Measurements from ENCODE around the gene ZACN.

Gene ZACN

DNA sequence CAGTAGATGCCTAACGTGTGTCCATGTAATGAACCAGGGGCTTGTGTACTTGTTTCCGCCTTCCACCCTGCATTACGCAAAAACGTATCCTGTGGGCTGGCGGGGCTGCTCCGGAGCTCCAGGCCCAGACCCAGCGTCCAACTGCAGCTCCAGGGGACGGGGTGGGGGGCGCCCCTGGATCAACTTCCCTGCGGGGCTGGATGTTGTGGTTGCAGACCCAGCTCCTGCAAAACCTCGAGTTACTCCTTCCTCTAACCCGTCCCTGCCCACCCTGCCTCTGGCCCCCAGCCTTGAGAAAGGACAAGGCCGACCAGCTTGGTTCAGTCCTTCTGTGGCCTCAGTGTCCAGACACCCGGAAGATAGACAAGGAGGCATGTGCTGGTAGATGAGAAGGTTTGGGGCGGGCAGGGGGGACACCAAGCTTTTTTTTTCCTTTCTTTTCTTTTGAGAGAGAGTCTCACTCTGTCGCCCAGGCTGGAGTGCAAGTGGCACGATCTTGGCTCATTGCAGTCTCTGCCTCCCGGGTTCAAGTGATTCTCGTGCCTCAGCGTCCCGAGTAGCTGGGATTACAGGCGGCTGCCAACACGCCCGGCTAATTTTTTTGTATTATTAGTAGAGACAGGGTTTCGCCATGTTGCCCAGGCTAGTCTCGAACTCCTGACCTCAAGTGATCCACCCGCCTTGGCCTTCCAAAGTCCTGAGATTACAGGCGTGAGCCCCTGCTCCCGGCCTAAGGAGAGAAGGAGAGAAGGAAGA, 25.3 kb downstream of the ZACN start:
- DNase-seq: no peak

- no peak for DNase-seq
Observed at GRCh38 chr17:76104896-76105231, 25.9 kb downstream of the ZACN start.

GRCh38 chr17:76106703-76107102, 27.7 kb downstream of the ZACN start:
- DNase-seq: peak; percentile 54

DNA sequence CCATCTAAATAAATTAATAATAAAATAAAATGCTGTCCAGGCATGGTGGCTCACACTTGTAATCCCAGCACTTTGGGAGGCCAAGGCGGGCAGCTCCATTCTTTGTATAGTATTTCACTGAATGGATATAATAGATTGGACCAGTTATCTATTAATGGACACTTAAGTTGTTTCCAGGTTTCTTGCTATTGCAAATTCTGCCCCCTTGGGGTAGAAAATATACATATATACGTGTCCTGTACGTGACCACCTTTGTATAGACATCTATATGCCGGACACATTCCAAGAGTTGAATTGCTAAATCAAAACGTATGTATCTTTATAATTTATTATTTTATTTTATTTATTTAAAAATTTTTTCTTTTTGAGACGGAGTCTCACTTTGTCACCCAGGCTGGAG, 28.5 kb downstream of the ZACN start:
- no peak for DNase-seq

- peak; percentile 68 for DNase-seq
Observed at GRCh38 chr17:76111956-76112355, 33.0 kb downstream of the ZACN start.

- DNase-seq: no peak
Observed at GRCh38 chr17:76115138-76115754, 36.3 kb downstream of the ZACN start.

DNA sequence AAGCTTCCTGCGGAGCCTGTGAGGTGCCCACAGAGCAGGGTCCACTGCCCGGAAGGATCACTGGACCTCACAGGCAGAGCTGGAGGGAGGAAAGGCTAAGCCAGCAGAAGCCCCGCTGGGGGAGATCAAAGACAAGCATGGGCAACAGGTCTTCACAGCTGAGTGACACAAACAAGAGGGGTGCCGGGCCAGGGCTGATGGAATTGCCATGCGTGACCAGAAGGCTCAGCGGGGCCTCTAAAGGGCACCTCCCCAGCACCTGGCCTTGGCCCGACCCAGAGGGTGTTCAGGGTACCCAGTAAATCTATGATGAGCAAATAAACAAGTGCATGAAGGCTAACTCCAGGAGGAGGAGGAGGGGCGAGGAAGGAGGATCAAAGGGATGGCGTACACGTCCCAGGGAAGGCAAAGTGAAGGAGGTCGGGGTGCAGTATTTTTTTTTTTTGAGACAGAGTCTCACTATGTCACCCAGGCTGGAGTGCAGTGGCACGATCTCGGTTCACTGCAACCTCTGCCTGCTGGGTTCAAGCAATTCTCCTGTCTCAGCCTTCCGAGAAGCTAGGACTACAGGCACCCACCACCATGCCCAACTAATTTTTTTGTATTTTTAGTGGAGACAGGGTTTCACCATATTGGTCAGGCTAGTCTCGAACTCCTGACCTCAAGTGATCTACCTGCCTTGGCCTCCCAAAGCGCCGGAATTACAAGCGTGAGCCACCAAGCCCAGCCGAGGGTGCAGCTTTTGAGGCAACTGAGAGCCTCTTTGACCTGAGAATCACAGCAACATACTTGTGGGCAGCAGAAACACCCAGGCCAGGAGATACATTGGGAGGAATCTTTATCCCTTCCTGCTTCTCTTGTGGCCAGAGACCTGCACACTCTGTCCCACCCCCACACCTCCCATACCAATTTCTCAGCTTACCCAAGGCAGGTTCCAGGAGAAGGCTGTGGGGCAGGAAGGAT, 40.7 kb downstream of the ZACN start:
- DNase-seq: no peak

DNA sequence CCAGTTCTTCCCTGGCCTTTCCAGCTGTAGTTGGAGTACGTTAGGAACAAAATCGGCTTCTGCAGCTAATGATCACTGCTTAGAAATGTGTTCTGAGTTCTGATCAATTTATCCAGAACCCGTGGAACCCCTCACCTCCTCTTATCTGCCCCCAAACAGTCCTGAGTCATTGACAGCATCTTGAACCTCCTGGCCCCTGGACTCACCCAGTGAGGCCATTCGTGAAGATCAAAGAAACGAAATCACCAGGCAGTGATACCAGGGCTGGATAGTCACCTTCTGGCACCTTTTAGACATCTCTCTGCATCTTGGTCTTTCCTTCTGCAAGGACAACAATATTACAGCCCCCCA, 41.7 kb downstream of the ZACN start:
- no peak for DNase-seq

DNA sequence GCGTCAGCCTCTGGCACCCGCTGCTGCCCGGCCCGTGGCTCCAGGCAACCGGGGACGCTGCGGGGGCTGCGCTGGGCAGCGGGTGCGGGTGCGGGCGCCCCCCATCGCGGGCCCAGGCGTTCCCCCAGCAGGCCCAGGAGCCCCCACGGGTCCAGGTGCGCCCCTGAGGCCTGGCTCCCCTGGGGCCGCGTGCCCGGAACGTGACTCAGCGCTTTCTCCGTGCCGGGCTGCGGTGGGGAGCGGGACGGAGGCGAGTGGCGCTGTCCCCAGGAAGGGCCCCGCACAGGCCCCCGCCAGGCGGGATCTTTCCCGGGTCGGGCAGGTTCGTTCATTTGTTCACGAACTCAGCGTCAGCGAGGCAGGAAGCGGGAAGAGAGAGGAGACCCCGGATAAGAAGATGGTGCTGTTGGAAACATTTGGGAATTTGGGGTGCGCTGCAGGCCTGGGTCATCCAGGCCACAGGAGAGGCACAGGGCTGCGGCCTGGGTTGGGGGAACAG, 43.0 kb downstream of the ZACN start:
- peak; percentile 45 for DNase-seq

GRCh38 chr17:76122431-76123190, 43.6 kb downstream of the ZACN start:
- DNase-seq: no peak

GRCh38 chr17:76123191-76123499, 44.2 kb downstream of the ZACN start:
- no peak for DNase-seq

DNA sequence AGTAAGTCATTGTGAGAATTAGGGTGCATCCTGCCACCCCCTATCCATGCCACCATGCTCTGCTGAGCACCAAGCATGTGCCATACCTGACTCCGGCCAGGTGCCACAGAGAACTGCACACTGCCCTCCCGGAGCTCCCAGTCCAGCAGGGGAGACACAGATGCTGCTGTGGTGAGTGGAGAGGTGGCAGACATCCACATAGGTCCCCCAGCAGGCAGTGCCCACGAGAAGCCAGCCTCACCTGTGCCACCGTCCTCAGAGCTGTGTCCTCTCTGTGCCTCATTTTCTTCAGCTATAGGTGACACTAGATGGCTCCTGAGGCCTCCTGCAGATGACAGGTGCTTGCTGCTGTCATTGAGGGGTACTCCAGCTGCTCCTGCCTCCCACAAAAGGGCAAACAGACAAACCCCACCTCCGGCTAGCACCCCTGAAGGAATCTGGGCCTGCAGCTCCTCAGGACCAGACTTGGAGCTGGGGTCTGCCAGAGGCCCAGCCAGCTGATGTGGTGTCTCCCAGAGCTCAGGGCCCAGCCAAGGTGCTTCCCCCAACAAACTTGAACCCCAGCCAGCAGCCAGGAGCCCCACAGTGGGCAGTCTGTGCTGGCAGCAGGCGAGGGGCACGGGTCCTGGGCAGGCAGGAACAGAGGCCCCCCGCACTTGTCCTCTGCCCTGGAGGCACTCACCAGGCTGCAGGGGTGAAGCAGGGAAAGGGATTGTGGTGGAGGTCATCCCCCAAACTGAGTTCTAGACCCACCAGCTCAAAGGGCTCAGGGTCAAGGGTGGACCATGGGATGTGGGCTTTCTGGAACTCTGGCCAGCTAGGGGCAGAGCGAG, 45.0 kb downstream of the ZACN start:
- DNase-seq: no peak

GRCh38 chr17:76124582-76125390, 45.8 kb downstream of the ZACN start:
- DNase-seq: no peak

- DNase-seq: no peak
Observed at GRCh38 chr17:76125391-76125675, 46.4 kb downstream of the ZACN start.

- DNase-seq: no peak
Observed at GRCh38 chr17:76125922-76126321, 46.9 kb downstream of the ZACN start.

- DNase-seq: no peak
Observed at GRCh38 chr17:76130473-76130872, 51.5 kb downstream of the ZACN start.

DNA sequence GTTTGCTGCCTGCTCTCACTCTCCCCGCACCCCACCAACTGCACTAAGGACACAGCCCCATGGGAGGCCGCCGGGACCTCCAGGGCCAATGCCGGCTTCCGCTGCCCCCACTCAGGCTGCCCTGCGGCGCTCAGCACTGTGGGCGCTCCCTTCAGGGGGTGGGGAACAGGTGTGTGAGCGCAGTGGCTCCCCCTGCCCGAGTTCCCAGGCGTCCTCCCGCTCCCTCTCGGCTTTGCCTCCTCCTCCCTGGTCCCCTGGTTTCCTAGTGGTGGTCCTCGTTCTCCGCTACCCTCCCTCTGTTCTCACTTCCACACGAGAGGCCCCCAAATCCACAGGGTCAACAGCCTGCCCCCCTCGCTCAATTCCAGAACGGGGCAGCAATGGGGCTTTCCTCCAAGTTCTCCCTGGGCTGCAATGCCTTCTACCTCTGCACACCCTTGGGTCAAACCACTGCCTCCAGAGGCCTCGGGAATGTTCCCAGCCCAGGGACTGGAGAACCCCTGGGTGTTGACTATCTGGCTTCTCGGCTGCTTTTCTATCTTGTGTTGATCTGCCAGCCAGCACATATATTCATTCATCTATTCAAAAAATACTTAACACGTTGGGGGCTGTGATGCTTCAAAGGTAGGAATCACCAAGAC, 52.2 kb downstream of the ZACN start:
- no peak for DNase-seq

DNA sequence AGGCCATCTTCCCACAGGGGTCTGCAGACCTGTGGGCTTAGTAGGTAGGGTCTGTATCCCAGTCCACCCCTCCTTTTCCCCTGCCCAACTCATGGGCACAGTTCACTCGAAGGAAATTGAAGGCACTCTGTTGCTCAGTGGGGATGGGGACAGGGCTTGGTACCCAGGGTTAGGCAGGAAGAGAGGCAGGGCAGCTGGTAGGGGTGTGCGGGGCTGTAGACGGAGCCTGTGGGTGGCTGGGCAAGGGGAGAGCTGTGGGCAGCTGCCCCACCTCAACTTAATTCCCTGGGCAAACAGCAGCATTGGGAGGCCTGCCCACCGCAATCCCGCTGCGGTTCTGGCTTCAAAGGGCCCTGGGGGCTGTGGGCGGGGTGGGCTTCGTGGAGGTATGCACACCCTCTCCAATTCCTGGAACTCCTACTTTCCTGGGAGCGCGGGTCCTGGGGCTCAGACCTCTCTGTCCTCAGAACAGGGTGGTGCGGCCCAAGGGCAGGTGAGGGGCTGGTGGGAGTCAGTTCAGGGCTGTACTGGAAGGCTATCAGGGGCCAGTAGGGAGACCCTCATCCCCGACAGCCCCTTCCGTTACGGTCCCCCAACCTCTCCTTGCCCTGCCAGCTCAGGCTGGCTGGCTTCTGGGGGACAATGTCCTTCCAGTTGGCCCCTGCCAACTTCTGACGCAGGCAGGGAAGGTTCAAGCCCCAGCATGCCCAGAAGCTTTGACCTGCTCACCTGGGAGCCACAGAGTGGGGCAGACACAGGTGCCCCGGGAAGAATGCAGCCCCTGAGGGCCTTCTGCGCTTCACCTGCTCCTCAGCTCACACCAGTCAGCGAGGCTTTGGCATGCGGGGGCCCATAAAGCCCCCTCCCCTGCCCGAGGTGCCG, 53.0 kb downstream of the ZACN start:
- no peak for DNase-seq
